NCI-H1694 treated with DMSO at 0.1 percent for 48 hours (cell line): Measurements from ENCODE around the gene IRF7.

Experiments
- DNase-seq: peaks from one replicate; lab custom pipeline; 2025; lab: John Stamatoyannopoulos, UW

The IRF7 gene

GRCh38 chr11:563812-564578 is 51.8 kb downstream of the IRF7 start:
- no peak for DNase-seq

- no peak for DNase-seq
Measured at GRCh38 chr11:563066-563811, 52.5 kb downstream of the IRF7 start.
